Measurements from ENCODE around the gene LAMB4.
A peak's percentile ranks its signal among the peaks of the same experiment; 100 is the strongest.

The LAMB4 gene

GRCh38 chr7:108015740-108016139, 114.4 kb downstream of the LAMB4 start:
- no peak for TF ChIP-seq CTCF (IDR thresholded peaks at IDR 0.05; ENCODE audit: control insufficient read depth, extremely low read depth, insufficient read depth)
- H3K4me3 ChIP-seq (ENCODE audit: low read depth, low read length) = no peak overlapping the region
- DNase-seq (ENCODE audit: low read depth) = no peak

GRCh38 chr7:108014747-108015682, 115.1 kb downstream of the LAMB4 start:
- peak; percentile 66 for DNase-seq (ENCODE audit: low read depth)
- no peak for TF ChIP-seq CTCF (IDR thresholded peaks at IDR 0.05; ENCODE audit: control insufficient read depth, extremely low read depth, insufficient read depth)
- no peak overlapping the region for H3K4me3 ChIP-seq (ENCODE audit: low read depth, low read length)

- no peak for DNase-seq (ENCODE audit: low read depth)
- TF ChIP-seq CTCF (IDR thresholded peaks at IDR 0.05; ENCODE audit: control insufficient read depth, extremely low read depth, insufficient read depth) = no peak
- no peak overlapping the region for H3K4me3 ChIP-seq (ENCODE audit: low read depth, low read length)
Measured at GRCh38 chr7:108014215-108014614, 115.9 kb downstream of the LAMB4 start.

- DNase-seq (ENCODE audit: low read depth) = no peak
- no peak overlapping the region for H3K4me3 ChIP-seq (ENCODE audit: low read depth, low read length)
- TF ChIP-seq CTCF (IDR thresholded peaks at IDR 0.05; ENCODE audit: control insufficient read depth, extremely low read depth, insufficient read depth) = no peak
Measured at GRCh38 chr7:108012499-108013430, 117.4 kb downstream of the LAMB4 start.

- DNase-seq (ENCODE audit: low read depth) = no peak
- no peak overlapping the region for H3K4me3 ChIP-seq (ENCODE audit: low read depth, low read length)
- TF ChIP-seq CTCF (IDR thresholded peaks at IDR 0.05; ENCODE audit: control insufficient read depth, extremely low read depth, insufficient read depth) = no peak
Measured at GRCh38 chr7:108010377-108010776, 119.8 kb downstream of the LAMB4 start.

- no peak for TF ChIP-seq CTCF (IDR thresholded peaks at IDR 0.05; ENCODE audit: control insufficient read depth, extremely low read depth, insufficient read depth)
- no peak overlapping the region for H3K4me3 ChIP-seq (ENCODE audit: low read depth, low read length)
- DNase-seq (ENCODE audit: low read depth) = no peak
Measured at GRCh38 chr7:108009873-108010272, 120.3 kb downstream of the LAMB4 start.
